IMR-90 (cell line): ENCODE results near the gene PRADC1. TPM values are rescaled to one million over a fixed set of nuclear protein-coding genes. Genes with fewer than 3 reads are reported as not detected.

Experiments
- ATAC-seq: fragments of 200-7000 bp; cut with Tn5 transposase; 2 replicates; pipeline ENCODE4 v1.9.1; 2020; ENCODE audit warnings: low read depth, mild to moderate bottlenecking, moderate library complexity
- BruUV-seq: library from RNA; stranded (reverse); fragments of 400-500 nt; replicated peaks from 2 replicates; lab custom pipeline; 2021; lab: Mats Ljungman, UMichigan
- CTCF ChIA-PET: fragments of 300-600 bp; formaldehyde crosslinking; extraction: SDS; loops from one replicate; lab custom pipeline; 2021; ENCODE audit warnings: antibody characterized with exemption; lab: Yijun Ruan, JAX
- POLR2A ChIA-PET: fragments of 300-600 bp; sonication (Branson Sonifier 250); formaldehyde crosslinking; loops from one replicate; lab custom pipeline; 2022; ENCODE audit warnings: antibody characterized with exemption; ENCODE audit not compliant: unreplicated experiment; lab: Charles Lee
- DNase-seq: peaks from one replicate; pipeline ENCODE4 v3.0.0; 2013
- H2AFZ ChIP-seq: replicated peaks from 2 replicates; pipeline ENCODE3; 2013; ENCODE audit warnings: low read length, mild to moderate bottlenecking; ENCODE audit not compliant: poor library complexity
- H2AK5ac ChIP-seq: 2 replicates; pipeline ENCODE4 v1.6.1; 2013; ENCODE audit warnings: low read depth, low read length, inconsistent platforms
- H2AK9ac ChIP-seq: replicated peaks from 2 replicates; pipeline ENCODE3; 2013; ENCODE audit warnings: mild to moderate bottlenecking, low read depth, low read length, moderate library complexity; ENCODE audit not compliant: poor library complexity
- H2BK120ac ChIP-seq: 2 replicates; pipeline ENCODE4 v1.6.1; 2013; ENCODE audit warnings: low read depth, low read length, inconsistent platforms
- H2BK15ac ChIP-seq: 3 replicates; pipeline ENCODE4 v1.6.1; 2013; ENCODE audit warnings: low read depth, low read length, inconsistent platforms
- H2BK20ac ChIP-seq: 2 replicates; pipeline ENCODE4 v1.6.1; 2013; ENCODE audit warnings: low read depth, mild to moderate bottlenecking, inconsistent platforms, low read length, moderate library complexity
- H2BK5ac ChIP-seq: 2 replicates; pipeline ENCODE4 v1.6.1; 2013; ENCODE audit warnings: mild to moderate bottlenecking, low read depth, low read length, inconsistent platforms; ENCODE audit not compliant: poor library complexity, severe bottlenecking
- H3K14ac ChIP-seq: replicated peaks from 2 replicates; pipeline ENCODE4 v1.6.1; 2013; ENCODE audit warnings: low read depth, low read length, inconsistent platforms
- H3K18ac ChIP-seq: 2 replicates; pipeline ENCODE4 v1.6.1; 2013; ENCODE audit warnings: low read depth, low read length, control low read depth
- H3K23ac ChIP-seq: 2 replicates; pipeline ENCODE4 v1.6.1; 2013; ENCODE audit warnings: low read depth, low read length, inconsistent platforms
- H3K27ac ChIP-seq: 2 replicates; pipeline ENCODE4 v1.5.1; 2013; ENCODE audit warnings: mild to moderate bottlenecking, control low read depth, low read length; ENCODE audit not compliant: insufficient read depth
- H3K27me3 ChIP-seq: 2 replicates; pipeline ENCODE4 v1.6.1; 2013; ENCODE audit warnings: low read length; ENCODE audit not compliant: control insufficient read depth, insufficient read depth
- H3K36me3 ChIP-seq: 2 replicates; pipeline ENCODE4 v1.6.1; 2013; ENCODE audit warnings: low read length, mixed read lengths; ENCODE audit not compliant: control insufficient read depth, insufficient read depth
- H3K4ac ChIP-seq: 2 replicates; pipeline ENCODE4 v1.6.1; 2013; ENCODE audit warnings: low read depth, low read length, inconsistent platforms
- H3K4me1 ChIP-seq: 2 replicates; pipeline ENCODE4 v1.6.1; 2013; ENCODE audit warnings: low read length, mixed read lengths; ENCODE audit not compliant: control insufficient read depth, insufficient read depth
- H3K4me2 ChIP-seq: 2 replicates; pipeline ENCODE4 v1.6.1; 2013; ENCODE audit warnings: low read depth, mild to moderate bottlenecking, control low read depth, low read length, moderate library complexity
- H3K4me3 ChIP-seq: 2 replicates; pipeline ENCODE4 v1.5.1; 2013; ENCODE audit warnings: low read depth, mild to moderate bottlenecking, control low read depth, low read length, moderate library complexity; ENCODE audit not compliant: insufficient read depth
- H3K56ac ChIP-seq: 2 replicates; pipeline ENCODE4 v1.6.1; 2013; ENCODE audit warnings: low read length, inconsistent platforms; ENCODE audit not compliant: insufficient read depth; ENCODE audit errors: extremely low read depth
- H3K79me1 ChIP-seq, 2 experiments: 2 replicates each; pipeline ENCODE4 v1.6.1; 2013; ENCODE audit warnings: low read length in 2 of 2, inconsistent platforms in 1 of 2, low read depth in 1 of 2
- H3K9ac ChIP-seq: 2 replicates; pipeline ENCODE4 v1.6.1; 2013; ENCODE audit warnings: low read depth, low read length, control low read depth
- H3K9me1 ChIP-seq: 2 replicates; pipeline ENCODE4 v1.6.1; 2013; ENCODE audit warnings: low read length, inconsistent platforms; ENCODE audit not compliant: insufficient read depth
- H3K9me3 ChIP-seq: 2 replicates; pipeline ENCODE4 v1.6.1; 2013; ENCODE audit warnings: low read length; ENCODE audit not compliant: control insufficient read depth, insufficient read depth
- H4K20me1 ChIP-seq: 2 replicates; pipeline ENCODE4 v1.6.1; 2013; ENCODE audit warnings: low read length, inconsistent platforms; ENCODE audit not compliant: insufficient read depth
- H4K5ac ChIP-seq: 2 replicates; pipeline ENCODE4 v1.6.1; 2013; ENCODE audit warnings: mild to moderate bottlenecking, low read depth, low read length, control low read depth
- H4K8ac ChIP-seq, 2 experiments: 2 replicates each; pipeline ENCODE4 v1.6.1; 2013; ENCODE audit warnings: low read depth in 2 of 2, low read length in 2 of 2, control low read depth in 1 of 2, inconsistent platforms in 1 of 2
- H4K91ac ChIP-seq: 2 replicates; pipeline ENCODE4 v1.6.1; 2013; ENCODE audit warnings: low read depth, low read length, inconsistent platforms; ENCODE audit not compliant: insufficient read depth
- BHLHE40 ChIP-seq: fragments of 150-350 bp; IDR thresholded peaks from 2 replicates; pipeline ENCODE4 v1.6.1; 2016; ENCODE audit warnings: mild to moderate bottlenecking, low read depth, low read length
- FOS ChIP-seq: fragments of 150-350 bp; IDR thresholded peaks from 2 replicates; pipeline ENCODE4 v1.6.1; 2016; ENCODE audit warnings: low read depth, low read length
- MAFK ChIP-seq: IDR thresholded peaks from 2 replicates; pipeline ENCODE4 v1.6.1; 2012; ENCODE audit warnings: low read depth, low read length, improper control_type of control experiment
- RAD21 ChIP-seq: IDR thresholded peaks from 2 replicates; pipeline ENCODE4 v1.6.1; 2012; ENCODE audit warnings: low read length, improper control_type of control experiment
- WGBS, 2 experiments: methylation state at CpG; one replicate each; pipeline versions ENCODE4 v1.1.5 to v1.1.7; 2013; ENCODE audit warnings: missing lambda C conversion rate in 2 of 2; ENCODE audit not compliant: insufficient read length in 1 of 2; ENCODE audit errors: extremely low coverage in 2 of 2; 5-methylcytosine and 5-hydroxymethylcytosine counted together
- dilution Hi-C: fragments of 300-500 bp; cut with HindIII; formaldehyde crosslinking; loops from one replicate; pipeline ENCODE4 v1.14.3; 2018; ENCODE audit warnings: low sequenced_read_pairs; ENCODE audit not compliant: unreplicated experiment
- in situ Hi-C: fragments of 300-500 bp; cut with MboI; formaldehyde crosslinking; loops from 3 replicates; pipeline ENCODE4 v1.14.3; 2019; ENCODE audit warnings: low sequenced_read_pairs, inconsistent platforms, mixed read lengths
- intact Hi-C: fragments of 100-400 bp; cut with micrococcal nuclease; formaldehyde crosslinking; loops from 2 replicates; pipeline ENCODE4 v1.10.0; 2022
- polyA plus RNA-seq, 3 experiments: library from polyadenylated mRNA; depleted of rRNA; stranded (reverse); fragments of >200 nt; gene quantifications; 2 replicates each; pipeline ENCODE4 v1.2.3, GENCODE V29; 2012; ENCODE audit warnings: low replicate concordance in 1 of 3
- total RNA-seq: library from RNA; depleted of rRNA; stranded (reverse); fragments of >200 nt; gene quantifications from 2 replicates; pipeline ENCODE4 v1.2.3, GENCODE V29; 2012
- TF ChIP-seq, protein P1 (sequence below): conservative IDR thresholded peaks from 2 replicates; pipeline ENCODE4 v1.5.1; 2012; ENCODE audit warnings: mild to moderate bottlenecking, low read depth, low read length, improper control_type of control experiment

PRADC1 gene
- total and polyA plus RNA-seq, 2 of the 4 experiments (the other 2 are of a cell fraction) = 13.1 to 18.4 TPM

DNA sequence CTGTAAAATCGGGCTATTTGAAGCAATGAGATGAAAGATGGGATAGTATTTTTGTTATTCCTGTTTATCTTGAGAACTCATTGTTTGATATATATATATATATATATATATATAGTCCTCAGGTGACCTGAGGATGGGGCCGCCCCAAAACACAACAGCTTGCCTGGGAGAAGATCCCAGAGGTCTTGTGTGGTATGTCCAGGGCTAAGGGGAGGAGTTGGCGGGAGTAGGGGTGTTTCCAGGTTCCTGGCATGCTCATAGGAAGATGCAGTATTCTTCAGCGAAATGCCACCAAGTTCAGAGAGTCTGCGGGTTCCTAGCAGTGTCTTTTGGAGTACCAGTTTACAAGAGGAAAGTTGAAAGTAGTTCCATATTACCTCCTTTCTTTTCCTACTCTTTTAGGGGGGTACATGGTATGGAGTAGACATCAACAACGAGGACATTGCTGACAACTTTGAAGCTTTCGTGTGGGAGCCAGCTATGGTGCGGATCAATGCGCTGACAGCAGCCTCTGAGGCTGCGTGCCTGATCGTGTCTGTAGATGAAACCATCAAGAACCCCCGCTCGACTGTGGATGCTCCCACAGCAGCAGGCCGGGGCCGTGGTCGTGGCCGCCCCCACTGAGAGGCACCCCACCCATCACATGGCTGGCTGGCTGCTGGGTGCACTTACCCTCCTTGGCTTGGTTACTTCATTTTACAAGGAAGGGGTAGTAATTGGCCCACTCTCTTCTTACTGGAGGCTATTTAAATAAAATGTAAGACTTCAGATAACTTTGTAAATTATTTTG is 19.4 kb upstream of the PRADC1 start:
- POLR2A ChIA-PET = no interaction called here
- no peaks in the 10 kb centered on the region for H3K9me3 ChIP-seq
- H2AFZ ChIP-seq = no peak overlapping the region
- peaks cover 59% of the 10 kb centered on the region for H3K36me3 ChIP-seq
- H2BK120ac ChIP-seq = no peak overlapping the region
- no peak overlapping the region for H2BK15ac ChIP-seq
- H4K5ac ChIP-seq = no peak overlapping the region
- intact Hi-C loops = no loop called here
- no peak overlapping the region for H3K27ac ChIP-seq
- no peaks in the 10 kb centered on the region for H3K27me3 ChIP-seq
- 100% methylated on average over 5 of the region's 17 CpGs; no CpG with 5 or more reads in 1 of the 2 experiments for WGBS, 2 experiments
- peaks cover 12% of the 10 kb centered on the region; the same call in 1 of the 2 replicates for H3K9me1 ChIP-seq
- H2AK5ac ChIP-seq = no peak overlapping the region
- H3K18ac ChIP-seq = no peak overlapping the region
- TF ChIP-seq FOS = no peak
- no peak for TF ChIP-seq BHLHE40
- TF ChIP-seq RAD21 = no peak
- TF ChIP-seq MAFK = no peak
- TF ChIP-seq, protein P1, sequence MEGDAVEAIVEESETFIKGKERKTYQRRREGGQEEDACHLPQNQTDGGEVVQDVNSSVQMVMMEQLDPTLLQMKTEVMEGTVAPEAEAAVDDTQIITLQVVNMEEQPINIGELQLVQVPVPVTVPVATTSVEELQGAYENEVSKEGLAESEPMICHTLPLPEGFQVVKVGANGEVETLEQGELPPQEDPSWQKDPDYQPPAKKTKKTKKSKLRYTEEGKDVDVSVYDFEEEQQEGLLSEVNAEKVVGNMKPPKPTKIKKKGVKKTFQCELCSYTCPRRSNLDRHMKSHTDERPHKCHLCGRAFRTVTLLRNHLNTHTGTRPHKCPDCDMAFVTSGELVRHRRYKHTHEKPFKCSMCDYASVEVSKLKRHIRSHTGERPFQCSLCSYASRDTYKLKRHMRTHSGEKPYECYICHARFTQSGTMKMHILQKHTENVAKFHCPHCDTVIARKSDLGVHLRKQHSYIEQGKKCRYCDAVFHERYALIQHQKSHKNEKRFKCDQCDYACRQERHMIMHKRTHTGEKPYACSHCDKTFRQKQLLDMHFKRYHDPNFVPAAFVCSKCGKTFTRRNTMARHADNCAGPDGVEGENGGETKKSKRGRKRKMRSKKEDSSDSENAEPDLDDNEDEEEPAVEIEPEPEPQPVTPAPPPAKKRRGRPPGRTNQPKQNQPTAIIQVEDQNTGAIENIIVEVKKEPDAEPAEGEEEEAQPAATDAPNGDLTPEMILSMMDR = no peak
- ATAC-seq = no peak
- H3K4me1 ChIP-seq = peaks cover 2% of the 10 kb centered on the region; the same call in 1 of the 2 replicates
- no peak overlapping the region for H3K4me2 ChIP-seq
- no peak overlapping the region for H3K4me3 ChIP-seq
- no peak overlapping the region for H3K9ac ChIP-seq
- dilution Hi-C loops = no loop called here
- peaks cover 7 to 17% of the 10 kb centered on the region in 2 experiments; a peak in 3 of 4 replicates for H3K79me1 ChIP-seq
- BruUV-seq = no TSS peak
- H4K20me1 ChIP-seq = peaks cover 14% of the 10 kb centered on the region
- H3K23ac ChIP-seq = no peak overlapping the region
- H2BK20ac ChIP-seq = no peak overlapping the region
- H2BK5ac ChIP-seq = no peak overlapping the region
- H4K91ac ChIP-seq = no peak overlapping the region
- in situ Hi-C loops = no loop called here
- H3K14ac ChIP-seq = no peak overlapping the region
- no peak overlapping the region for H3K4ac ChIP-seq
- H2AK9ac ChIP-seq = no peak overlapping the region
- DNase-seq = no peak
- H4K8ac ChIP-seq = no peak overlapping the region
- no peak overlapping the region for H3K56ac ChIP-seq
- CTCF ChIA-PET = no interaction called here
